CD14-positive monocyte (primary cell): ENCODE measurements around the gene SYDE2. TPM values are rescaled to one million over a fixed set of nuclear protein-coding genes. Genes with fewer than 3 reads are reported as not detected.

Source experiments
- DNase-seq, 3 donors: peaks; one replicate each; pipeline ENCODE4 v3.0.0-alpha.2; 2011 to 2022
- H2AFZ ChIP-seq: 2 replicates; pipeline ENCODE4 v1.6.0; 2012; ENCODE audit warnings: mild to moderate bottlenecking, low read depth, low read length, inconsistent platforms; ENCODE audit not compliant: insufficient read depth, poor library complexity, severe bottlenecking
- H3K27ac ChIP-seq, 2 donors: 1 replicate in 1 of 2; 2 replicates in 1 of 2; pipeline ENCODE4 v1.5.1; 2012 to 2013; ENCODE audit warnings: low read length in 2 of 2, control low read depth in 1 of 2, inconsistent platforms in 1 of 2, low read depth in 1 of 2, mild to moderate bottlenecking in 1 of 2
- H3K27me3 ChIP-seq, 2 donors: one replicate each; pipeline versions ENCODE4 v1.6.0 to v1.6.1; 2011 to 2013; ENCODE audit warnings: low read length in 2 of 2; ENCODE audit not compliant: control insufficient read depth in 2 of 2, insufficient read depth in 2 of 2
- H3K36me3 ChIP-seq, 2 donors: replicated peaks in 1 of 2; 1 replicate in 1 of 2; 2 replicates in 1 of 2; pipeline versions ENCODE4 v1.5.1 to v1.6.1; 2012 to 2013; ENCODE audit warnings: low read length in 2 of 2, control low read depth in 1 of 2, inconsistent platforms in 1 of 2, mild to moderate bottlenecking in 1 of 2; ENCODE audit not compliant: insufficient read depth in 2 of 2, control insufficient read depth in 1 of 2
- H3K4me1 ChIP-seq, 2 donors: 1 replicate in 1 of 2; 2 replicates in 1 of 2; pipeline versions ENCODE4 v1.5.1 to v1.6.1; 2012 to 2013; ENCODE audit warnings: low read length in 2 of 2, control low read depth in 1 of 2, inconsistent platforms in 1 of 2, mild to moderate bottlenecking in 1 of 2, moderate library complexity in 1 of 2; ENCODE audit not compliant: insufficient read depth in 2 of 2, control insufficient read depth in 1 of 2
- H3K4me2 ChIP-seq: replicated peaks from 2 replicates; pipeline ENCODE3; 2012; ENCODE audit warnings: low read length, moderate library complexity, mild to moderate bottlenecking; ENCODE audit not compliant: poor library complexity, severe bottlenecking; ENCODE audit errors: extremely low read depth
- H3K4me3 ChIP-seq, 3 experiments: fragments of 200-600 bp in 1 of 3; sonication (generic) in 1 of 3; replicated peaks in 1 of 3; 1 replicate in 2 of 3; 2 replicates in 1 of 3; pipeline ENCODE4 v1.5.1; 2011 to 2013; ENCODE audit warnings: low read length in 3 of 3, mild to moderate bottlenecking in 3 of 3, control low read depth in 2 of 3, low read depth in 2 of 3, inconsistent platforms in 1 of 3, moderate library complexity in 1 of 3
- H3K79me2 ChIP-seq: 2 replicates; pipeline ENCODE4 v1.6.0; 2012; ENCODE audit warnings: mild to moderate bottlenecking, control low read depth, inconsistent platforms, low read length, moderate library complexity; ENCODE audit not compliant: insufficient read depth
- H3K9ac ChIP-seq: 2 replicates; pipeline ENCODE4 v1.6.0; 2017; ENCODE audit warnings: low read length, mild to moderate bottlenecking; ENCODE audit not compliant: insufficient read depth, poor library complexity, severe bottlenecking
- H3K9me3 ChIP-seq, 2 donors: replicated peaks in 1 of 2; 1 replicate in 1 of 2; 2 replicates in 1 of 2; pipeline versions ENCODE4 v1.5.1 to v1.6.1; 2012 to 2013; ENCODE audit warnings: low read length in 2 of 2, control low read depth in 1 of 2; ENCODE audit not compliant: control insufficient read depth in 1 of 2, insufficient read depth in 1 of 2
- H4K20me1 ChIP-seq: 2 replicates; pipeline ENCODE4 v1.6.0; 2012; ENCODE audit warnings: mild to moderate bottlenecking, low read length, control low read depth, moderate library complexity; ENCODE audit not compliant: insufficient read depth
- H3K27ac Mint-ChIP-seq, 7 donors: one replicate each; pipeline ENCODE4 v1.8.0; 2020; ENCODE audit warnings: mild to moderate bottlenecking in 7 of 7, mixed read lengths in 7 of 7, moderate library complexity in 6 of 7, inconsistent platforms in 2 of 7
- H3K27me3 Mint-ChIP-seq, 3 donors: one replicate each; pipeline ENCODE4 v1.8.0; 2021 to 2022; ENCODE audit warnings: low read depth in 3 of 3, mild to moderate bottlenecking in 3 of 3, mixed read lengths in 3 of 3, moderate library complexity in 3 of 3, inconsistent platforms in 1 of 3
- H3K36me3 Mint-ChIP-seq, 2 donors: one replicate each; pipeline ENCODE4 v1.8.0; 2020; ENCODE audit warnings: mixed read lengths in 2 of 2, inconsistent platforms in 1 of 2, mild to moderate bottlenecking in 1 of 2
- H3K4me1 Mint-ChIP-seq: one replicate; pipeline ENCODE4 v1.8.0; 2020; ENCODE audit warnings: mild to moderate bottlenecking, mixed read lengths
- H3K4me3 Mint-ChIP-seq, 2 donors: one replicate each; pipeline ENCODE4 v1.8.0; 2020; ENCODE audit warnings: mild to moderate bottlenecking in 2 of 2, mixed read lengths in 2 of 2, moderate library complexity in 1 of 2
- H3K9me3 Mint-ChIP-seq, 7 donors: one replicate each; pipeline ENCODE4 v1.8.0; 2020 to 2022; ENCODE audit warnings: mixed read lengths in 7 of 7, mild to moderate bottlenecking in 6 of 7, moderate library complexity in 6 of 7, inconsistent platforms in 2 of 7
- CTCF ChIP-seq: fragments of 200-600 bp; IDR thresholded peaks from one replicate; pipeline ENCODE4 v1.8.0; 2022; ENCODE audit warnings: antibody characterized with exemption, mild to moderate bottlenecking
- WGBS: methylation state at CpG from one replicate; pipeline ENCODE4 v1.1.5; 2013; ENCODE audit warnings: missing lambda C conversion rate; ENCODE audit not compliant: insufficient coverage; 5-methylcytosine and 5-hydroxymethylcytosine counted together
- intact Hi-C, 2 donors: fragments of 100-400 bp; cut with micrococcal nuclease; formaldehyde crosslinking; loops; one replicate each; pipeline versions ENCODE4 v1.15.0 to v1.15.1; 2023
- polyA plus RNA-seq, 3 donors: library from polyadenylated mRNA; depleted of rRNA in 1 of 3; unstranded in 2 of 3; stranded (reverse) in 1 of 3; fragments of 300-500 nt in 2 of 3; fragments of >200 nt in 1 of 3; fragmentation: Illumina TruSeq in 2 of 3; gene quantifications; 1 replicate in 2 of 3; 2 replicates in 1 of 3; pipeline ENCODE4 v1.2.3, GENCODE V29; 2012 to 2021

SYDE2 gene
- polyA plus RNA-seq, 3 donors: not detected

- peaks cover 3% of the 10 kb centered on the region for H3K4me1 Mint-ChIP-seq
- H4K20me1 ChIP-seq: no peaks in the 10 kb centered on the region
- no peaks in the 10 kb centered on the region for H3K27me3 ChIP-seq
- H3K4me3 ChIP-seq: no peak overlapping the region
- DNase-seq: no peak
- no peaks in the 10 kb centered on the region for H3K36me3 ChIP-seq
- no peak overlapping the region for H3K4me2 ChIP-seq
- no peak overlapping the region for H3K27ac ChIP-seq
- no peaks in the 10 kb centered on the region for H3K9me3 Mint-ChIP-seq
- no peaks in the 10 kb centered on the region for H3K36me3 Mint-ChIP-seq
- no peak overlapping the region for H2AFZ ChIP-seq
- H3K4me1 ChIP-seq: no peaks in the 10 kb centered on the region
- intact Hi-C loops: no loop called here
- no peak overlapping the region for H3K9ac ChIP-seq
- H3K27me3 Mint-ChIP-seq: peaks cover 0 to 1% (median 0%) of the 10 kb centered on the region in 3 donors
- H3K27ac Mint-ChIP-seq: no peak overlapping the region
- no CpG with 5 or more reads among the region's 2 CpGs for WGBS
- no peak for TF ChIP-seq CTCF
- no peak overlapping the region for H3K4me3 Mint-ChIP-seq
- no peaks in the 10 kb centered on the region for H3K9me3 ChIP-seq
- H3K79me2 ChIP-seq: no peaks in the 10 kb centered on the region
These were observed 19.9 kb downstream of the SYDE2 start for GRCh38 chr1:85180869-85181268.

GRCh38 chr1:85179522-85179921, 21.3 kb downstream of the SYDE2 start:
- Histone ChIP-seq H3K79me2 (no peaks in the 10 kb centered on the region), H3K27ac (no peak overlapping the region), H3K36me3 (no peaks in the 10 kb centered on the region), H3K4me1 (no peaks in the 10 kb centered on the region), H3K9ac (no peak overlapping the region), H3K4me2 (no peak overlapping the region), H3K9me3 (no peaks in the 10 kb centered on the region), H4K20me1 (no peaks in the 10 kb centered on the region), H3K27me3 (no peaks in the 10 kb centered on the region), H3K4me3 (no peak overlapping the region), H2AFZ (no peak overlapping the region)
- no CpG with 5 or more reads among the region's 2 CpGs for WGBS
- no peak for DNase-seq
- Mint-ChIP-seq H3K27me3 (peaks cover 0 to under 1% (median 0%) of the 10 kb centered on the region in 3 donors), H3K9me3 (no peaks in the 10 kb centered on the region), H3K36me3 (no peaks in the 10 kb centered on the region), H3K27ac (no peak overlapping the region), H3K4me3 (no peak overlapping the region), H3K4me1 (peaks cover 3% of the 10 kb centered on the region)
- intact Hi-C loops: no loop called here
- TF ChIP-seq CTCF: no peak
